Neural progenitor cell (in vitro differentiated cells): ENCODE data around the gene TRIM15.

ENCODE experiments used
- EZH2 ChIP-seq: fragments of 200-600 bp; sonication (generic); IDR thresholded peaks from 2 replicates; pipeline ENCODE4 v1.6.1; 2017; ENCODE audit warnings: antibody characterized with exemption, mild to moderate bottlenecking, moderate library complexity
- EZH2phosphoT487 ChIP-seq: fragments of 200-600 bp; sonication (generic); IDR thresholded peaks from 2 replicates; pipeline ENCODE4 v1.6.1; 2017; ENCODE audit warnings: antibody characterized with exemption
- TF ChIP-seq, protein P1 (sequence below): fragments of 200-600 bp; sonication (generic); IDR thresholded peaks from 2 replicates; pipeline ENCODE4 v1.5.1; 2017; ENCODE audit warnings: antibody characterized with exemption, mild to moderate bottlenecking

DNA sequence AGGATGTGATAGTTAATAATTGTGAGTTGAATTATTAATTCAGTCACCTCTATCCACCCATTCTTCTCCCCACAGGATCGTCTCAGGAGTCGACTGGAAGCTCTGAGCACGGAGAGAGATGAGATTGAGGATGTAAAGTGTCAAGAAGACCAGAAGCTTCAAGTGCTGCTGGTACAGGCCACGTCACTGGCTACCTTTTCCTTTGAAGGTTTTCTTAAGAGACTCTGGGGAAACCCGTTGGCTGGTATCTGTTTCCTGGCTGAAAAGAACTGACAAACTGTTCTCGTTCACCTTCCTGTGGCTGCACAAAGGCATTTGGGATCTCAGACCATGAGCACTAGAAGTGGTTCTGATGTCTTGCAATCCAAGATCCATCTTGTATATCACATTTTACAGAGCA lies 3.8 kb downstream of the TRIM15 start:
- TF ChIP-seq, protein P1, sequence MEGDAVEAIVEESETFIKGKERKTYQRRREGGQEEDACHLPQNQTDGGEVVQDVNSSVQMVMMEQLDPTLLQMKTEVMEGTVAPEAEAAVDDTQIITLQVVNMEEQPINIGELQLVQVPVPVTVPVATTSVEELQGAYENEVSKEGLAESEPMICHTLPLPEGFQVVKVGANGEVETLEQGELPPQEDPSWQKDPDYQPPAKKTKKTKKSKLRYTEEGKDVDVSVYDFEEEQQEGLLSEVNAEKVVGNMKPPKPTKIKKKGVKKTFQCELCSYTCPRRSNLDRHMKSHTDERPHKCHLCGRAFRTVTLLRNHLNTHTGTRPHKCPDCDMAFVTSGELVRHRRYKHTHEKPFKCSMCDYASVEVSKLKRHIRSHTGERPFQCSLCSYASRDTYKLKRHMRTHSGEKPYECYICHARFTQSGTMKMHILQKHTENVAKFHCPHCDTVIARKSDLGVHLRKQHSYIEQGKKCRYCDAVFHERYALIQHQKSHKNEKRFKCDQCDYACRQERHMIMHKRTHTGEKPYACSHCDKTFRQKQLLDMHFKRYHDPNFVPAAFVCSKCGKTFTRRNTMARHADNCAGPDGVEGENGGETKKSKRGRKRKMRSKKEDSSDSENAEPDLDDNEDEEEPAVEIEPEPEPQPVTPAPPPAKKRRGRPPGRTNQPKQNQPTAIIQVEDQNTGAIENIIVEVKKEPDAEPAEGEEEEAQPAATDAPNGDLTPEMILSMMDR, result no peak
- TF ChIP-seq EZH2phosphoT487 (no peak), EZH2 (no peak)
